MCF 10A (cell line): ENCODE measurements around the gene DHRS7B. TPM values are rescaled to one million over a fixed set of nuclear protein-coding genes. Genes with fewer than 3 reads are reported as not detected.

Source experiments
- Bru-seq: library from RNA; stranded (reverse); fragments of 400-500 nt; gene quantifications from one replicate; lab custom pipeline; 2021; lab: Mats Ljungman, UMichigan
- BruChase-seq, 2 experiments: library from RNA; stranded (reverse); fragments of 400-500 nt; gene quantifications; one replicate each; lab custom pipeline; 2021; lab: Mats Ljungman, UMichigan
- BruUV-seq: library from RNA; stranded (reverse); fragments of 400-500 nt; replicated peaks from 2 replicates; lab custom pipeline; 2021; lab: Mats Ljungman, UMichigan
- CTCF ChIA-PET: fragments of 300-600 bp; sonication (Branson Sonifier 250); formaldehyde crosslinking; extraction: SDS; loops from one replicate; lab custom pipeline; 2021; ENCODE audit warnings: antibody characterized with exemption, inconsistent platforms; lab: Yijun Ruan, JAX
- POLR2A ChIA-PET: fragments of 300-600, 350-650 bp; sonication (Branson Sonifier 250); formaldehyde crosslinking; extraction: SDS; loops from one replicate; lab custom pipeline; 2020; ENCODE audit warnings: antibody characterized with exemption, inconsistent platforms; lab: Yijun Ruan, JAX
- DNase-seq: peaks from one replicate; pipeline ENCODE4 v3.0.0-alpha.2; 2018; ENCODE audit not compliant: unreplicated experiment
- H3K27ac Mint-ChIP-seq: one replicate; pipeline ENCODE4 v1.8.0; 2022; ENCODE audit warnings: mild to moderate bottlenecking, low read depth, mixed read lengths; ENCODE audit not compliant: unreplicated experiment
- H3K27me3 Mint-ChIP-seq: one replicate; pipeline ENCODE4 v1.8.0; 2022; ENCODE audit warnings: mixed read lengths; ENCODE audit not compliant: insufficient read depth, unreplicated experiment
- H3K36me3 Mint-ChIP-seq: one replicate; pipeline ENCODE4 v1.8.0; 2022; ENCODE audit warnings: mild to moderate bottlenecking, moderate library complexity, mixed read lengths; ENCODE audit not compliant: insufficient read depth, unreplicated experiment
- H3K4me1 Mint-ChIP-seq: one replicate; pipeline ENCODE4 v1.8.0; 2022; ENCODE audit warnings: mixed read lengths; ENCODE audit not compliant: insufficient read depth, unreplicated experiment
- H3K4me3 Mint-ChIP-seq: one replicate; pipeline ENCODE4 v1.8.0; 2022; ENCODE audit warnings: mild to moderate bottlenecking, moderate library complexity, mixed read lengths; ENCODE audit not compliant: unreplicated experiment
- H3K9me3 Mint-ChIP-seq: one replicate; pipeline ENCODE4 v1.8.0; 2022; ENCODE audit warnings: mixed read lengths; ENCODE audit not compliant: unreplicated experiment
- CTCF ChIP-seq: fragments of 200-600 bp; IDR thresholded peaks from one replicate; pipeline ENCODE4 v1.8.0; 2022; ENCODE audit warnings: antibody characterized with exemption, mild to moderate bottlenecking; ENCODE audit not compliant: unreplicated experiment
- intact Hi-C: fragments of 100-400 bp; cut with micrococcal nuclease; formaldehyde crosslinking; loops from 2 replicates; pipeline ENCODE4 v1.14.1; 2022
- long read RNA-seq: library from polyadenylated mRNA; stranded (forward); transcript quantifications from one replicate; pipeline ENCODE4 v2.0.0, GENCODE V29; 2022
- total RNA-seq: library from RNA; stranded (reverse); gene quantifications from 2 replicates; pipeline ENCODE4 v1.2.3, GENCODE V29; 2022

DHRS7B gene
- total RNA-seq: 18.0 and 21.6 TPM in 2 replicates
- percentile 55 among the genes with signal in this experiment for Bru-seq, nascent RNA
- BruChase-seq, experiment 1, labeled RNA remaining after a 6-hour chase: percentile 53 among the genes with signal in this experiment
- BruChase-seq, experiment 2, labeled RNA remaining after a 2-hour chase: percentile 57 among the genes with signal in this experiment
- long read RNA-seq, transcript DHRS7B-202 (7 exons, 2,175 nt): major isoform, 39 of 54 reads
- long read RNA-seq, partial matches to known transcripts: 2 of 54 reads
- long read RNA-seq, other reads (novel, unspliced or antisense): 10 of 54 reads

GRCh38 chr17:21126645-21127508, at the start of gene DHRS7B:
DHRS7B (plus strand) TSS chr17:21126964; CDS start chr17:21126972, 8 bp downstream.
- Mint-ChIP-seq H3K9me3 (no peaks in the 10 kb centered on the region), H3K27me3 (no peaks in the 10 kb centered on the region), H3K27ac (peak within 1 kb of the TSS; percentile 92), H3K4me1 (peaks cover 15% of the 10 kb centered on the region), H3K4me3 (peak within 1 kb of the TSS; percentile 97), H3K36me3 (no peaks in the 10 kb centered on the region)
- ChIA-PET CTCF (interaction anchor here (0.5 to 3.6 kb wide), 9 partner anchors 9 to 157 kb away, joined by 3 to 20 read pairs (median 4); partner anchors contain the start of genes TMEM11 and USP22), POLR2A (interaction anchor here (0.6 to 5.4 kb wide), 10 partner anchors 8 to 330 kb away, joined by 3 to 45 read pairs (median 3); partner anchors contain the start of genes TMEM11 and USP22)
- BruUV-seq: TSS peak; percentile 80
- DNase-seq: peak; percentile 98
- no peak for TF ChIP-seq CTCF
- intact Hi-C loops: loop anchor here (2.0 to 10.0 kb wide), 3 partner anchors 84 to 118 kb away; partner anchors contain the start of genes TMEM11 and USP22

GRCh38 chr17:21077281-21077680, 49.5 kb upstream of the DHRS7B start:
- POLR2A ChIA-PET: no interaction called here
- BruUV-seq: no TSS peak
- CTCF ChIA-PET: interaction anchor here (1.2 kb wide), 1 partner anchor 42 kb away, joined by 5 read pairs; no protein-coding TSS in a partner anchor
- intact Hi-C loops: no loop called here
- Mint-ChIP-seq H3K9me3 (no peaks in the 10 kb centered on the region), H3K27me3 (peaks cover 22% of the 10 kb centered on the region), H3K4me3 (no peak overlapping the region), H3K27ac (no peak overlapping the region), H3K36me3 (peaks cover 4% of the 10 kb centered on the region), H3K4me1 (peaks cover 6% of the 10 kb centered on the region)
- DNase-seq: no peak
- no peak for TF ChIP-seq CTCF

- peaks cover 6% of the 10 kb centered on the region for H3K4me1 Mint-ChIP-seq
- intact Hi-C loops: no loop called here
- POLR2A ChIA-PET: no interaction called here
- CTCF ChIA-PET: interaction anchor here (0.6 to 1.2 kb wide), 3 partner anchors 21 to 43 kb away, joined by 3 to 5 read pairs (median 3); no protein-coding TSS in a partner anchor
- no peak overlapping the region for H3K27ac Mint-ChIP-seq
- no peaks in the 10 kb centered on the region for H3K9me3 Mint-ChIP-seq
- no peak for DNase-seq
- TF ChIP-seq CTCF: no peak
- no TSS peak for BruUV-seq
- H3K27me3 Mint-ChIP-seq: peaks cover 22% of the 10 kb centered on the region
- H3K36me3 Mint-ChIP-seq: peaks cover 4% of the 10 kb centered on the region
- no peak overlapping the region for H3K4me3 Mint-ChIP-seq
Measured at GRCh38 chr17:21078016-21078780, 48.6 kb upstream of the DHRS7B start.
